Measurements from ENCODE around the gene DISP2. TPM values are rescaled to one million over a fixed set of nuclear protein-coding genes. Genes with fewer than 3 reads are reported as not detected.
A peak's percentile ranks its signal among the peaks of the same experiment; 100 is the strongest.

The DISP2 gene
- total RNA-seq, 4 donors from 2014 or later = 0.14 to 0.85 TPM; not detected in 2

GRCh38 chr15:40355976-40356585 lies 1.9 kb upstream of the DISP2 start:
- Histone ChIP-seq H3K36me3 (no peaks in the 10 kb centered on the region), H3K4me3 (no peak overlapping the region), H3K27me3 (no peaks in the 10 kb centered on the region), H3K4me1 (no peaks in the 10 kb centered on the region), H3K27ac (no peak overlapping the region), H3K9me3 (no peaks in the 10 kb centered on the region)
- TF ChIP-seq POLR2A (IDR thresholded peaks at IDR 0.05) = no peak
- TF ChIP-seq, protein P1, sequence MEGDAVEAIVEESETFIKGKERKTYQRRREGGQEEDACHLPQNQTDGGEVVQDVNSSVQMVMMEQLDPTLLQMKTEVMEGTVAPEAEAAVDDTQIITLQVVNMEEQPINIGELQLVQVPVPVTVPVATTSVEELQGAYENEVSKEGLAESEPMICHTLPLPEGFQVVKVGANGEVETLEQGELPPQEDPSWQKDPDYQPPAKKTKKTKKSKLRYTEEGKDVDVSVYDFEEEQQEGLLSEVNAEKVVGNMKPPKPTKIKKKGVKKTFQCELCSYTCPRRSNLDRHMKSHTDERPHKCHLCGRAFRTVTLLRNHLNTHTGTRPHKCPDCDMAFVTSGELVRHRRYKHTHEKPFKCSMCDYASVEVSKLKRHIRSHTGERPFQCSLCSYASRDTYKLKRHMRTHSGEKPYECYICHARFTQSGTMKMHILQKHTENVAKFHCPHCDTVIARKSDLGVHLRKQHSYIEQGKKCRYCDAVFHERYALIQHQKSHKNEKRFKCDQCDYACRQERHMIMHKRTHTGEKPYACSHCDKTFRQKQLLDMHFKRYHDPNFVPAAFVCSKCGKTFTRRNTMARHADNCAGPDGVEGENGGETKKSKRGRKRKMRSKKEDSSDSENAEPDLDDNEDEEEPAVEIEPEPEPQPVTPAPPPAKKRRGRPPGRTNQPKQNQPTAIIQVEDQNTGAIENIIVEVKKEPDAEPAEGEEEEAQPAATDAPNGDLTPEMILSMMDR (IDR thresholded peaks at IDR 0.05) = no peak
- DNase-seq = no peak
- intact Hi-C loops (cut with DNase I; ENCODE audit: low total_unique reads) = no loop called here

DNA sequence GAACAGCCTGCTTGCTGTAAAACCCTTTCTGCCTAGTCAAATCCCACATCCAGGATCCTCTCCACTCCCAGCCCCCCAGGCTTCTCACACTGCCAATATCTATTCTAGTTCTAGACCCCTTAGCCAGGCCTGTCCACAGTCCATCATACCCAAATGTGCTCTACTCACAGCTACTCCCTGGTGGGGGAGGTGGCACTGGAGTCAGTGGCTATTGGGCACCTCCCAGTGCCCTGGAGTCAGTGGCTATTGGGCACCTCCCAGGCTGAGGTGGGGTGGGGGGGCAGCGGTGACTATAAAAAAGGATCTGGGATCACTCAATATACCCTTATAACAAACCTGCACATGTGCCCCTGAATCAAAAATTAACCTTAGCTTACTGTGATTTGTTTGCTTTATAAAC lies 773 bp upstream of the DISP2 start:
- intact Hi-C loops (cut with DNase I; ENCODE audit: low total_unique reads) = no loop called here
- H3K4me1 ChIP-seq = no peaks in the 10 kb centered on the region
- no peaks in the 10 kb centered on the region for H3K9me3 ChIP-seq
- no peaks in the 10 kb centered on the region for H3K27me3 ChIP-seq
- H3K36me3 ChIP-seq = no peaks in the 10 kb centered on the region
- no peak overlapping the region for H3K27ac ChIP-seq
- H3K4me3 ChIP-seq = no peak overlapping the region
- TF ChIP-seq, protein P1 (IDR thresholded peaks at IDR 0.05) = no peak
- no peak for TF ChIP-seq POLR2A (IDR thresholded peaks at IDR 0.05)
- DNase-seq = no peak

DNA sequence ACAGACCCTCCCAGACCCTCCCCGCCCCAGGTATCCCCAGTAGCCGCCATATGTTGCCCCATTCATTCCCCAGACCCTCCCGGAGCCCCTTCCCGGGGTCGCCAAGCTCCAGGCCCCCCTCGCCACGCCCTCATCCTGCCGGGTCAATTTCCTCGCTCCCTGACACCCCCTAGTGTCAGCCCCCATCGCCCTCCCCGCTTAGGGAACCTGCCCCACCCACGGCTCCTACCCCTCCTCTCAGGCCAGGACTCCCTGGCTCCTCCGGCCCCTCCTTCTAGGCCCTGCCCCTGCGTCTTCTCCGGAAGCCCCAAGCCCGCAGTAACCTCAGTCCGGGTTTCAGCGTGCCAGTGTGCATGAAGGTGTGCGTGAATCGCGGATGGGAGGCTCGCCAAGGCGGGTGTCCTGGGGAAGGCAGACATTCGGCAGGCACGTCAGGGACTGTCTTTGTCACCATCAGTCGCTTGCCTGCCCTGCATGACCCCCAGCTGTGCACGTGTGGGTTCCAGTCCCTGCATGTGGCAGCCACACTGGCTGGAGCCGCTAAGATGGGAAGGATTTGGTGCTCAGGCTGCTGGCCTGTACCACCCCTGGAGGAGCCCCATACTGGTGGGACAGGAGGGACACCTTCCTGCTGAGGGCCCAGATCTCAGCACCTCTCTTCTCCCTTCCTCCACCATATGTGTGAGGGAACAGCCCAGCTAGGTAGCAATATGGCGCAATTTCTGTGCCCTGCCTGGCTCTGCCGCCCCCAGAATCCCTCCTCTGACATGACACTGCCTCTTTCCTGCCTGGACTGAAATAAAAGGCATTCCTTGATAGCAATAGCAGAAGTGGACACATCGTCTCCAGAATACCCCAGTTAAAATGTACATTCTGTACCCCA lies 693 bp downstream of the DISP2 start:
- intact Hi-C loops (cut with DNase I; ENCODE audit: low total_unique reads) = no loop called here
- Histone ChIP-seq H3K27ac (no peak overlapping the region), H3K9me3 (no peaks in the 10 kb centered on the region), H3K4me1 (no peaks in the 10 kb centered on the region), H3K36me3 (no peaks in the 10 kb centered on the region), H3K27me3 (no peaks in the 10 kb centered on the region), H3K4me3 (peak overlapping the region; percentile 40 to 42)
- DNase-seq = no peak
- no peak for TF ChIP-seq POLR2A (IDR thresholded peaks at IDR 0.05)
- TF ChIP-seq, protein P1 (IDR thresholded peaks at IDR 0.05) = no peak

- no peaks in the 10 kb centered on the region for H3K9me3 ChIP-seq
- no peaks in the 10 kb centered on the region for H3K27me3 ChIP-seq
- H3K27ac ChIP-seq = no peak overlapping the region
- intact Hi-C loops (cut with DNase I; ENCODE audit: low total_unique reads) = no loop called here
- no peak overlapping the region for H3K4me3 ChIP-seq
- TF ChIP-seq, protein P1 (IDR thresholded peaks at IDR 0.05) = no peak
- no peak for TF ChIP-seq POLR2A (IDR thresholded peaks at IDR 0.05)
- H3K36me3 ChIP-seq = no peaks in the 10 kb centered on the region
- no peak for DNase-seq
- H3K4me1 ChIP-seq = no peaks in the 10 kb centered on the region
Measured at GRCh38 chr15:40360015-40360414, 2.0 kb downstream of the DISP2 start.

- no peak for TF ChIP-seq POLR2A (IDR thresholded peaks at IDR 0.05)
- TF ChIP-seq, protein P1 (IDR thresholded peaks at IDR 0.05) = no peak
- H3K27me3 ChIP-seq = no peaks in the 10 kb centered on the region
- no peak overlapping the region for H3K27ac ChIP-seq
- intact Hi-C loops (cut with DNase I; ENCODE audit: low total_unique reads) = no loop called here
- H3K9me3 ChIP-seq = no peaks in the 10 kb centered on the region
- no peaks in the 10 kb centered on the region for H3K4me1 ChIP-seq
- no peak for DNase-seq
- H3K36me3 ChIP-seq = no peaks in the 10 kb centered on the region
- H3K4me3 ChIP-seq = no peak overlapping the region
Measured at GRCh38 chr15:40361640-40362039, 3.6 kb downstream of the DISP2 start.

Data from uterus (tissue), 4 donors.